HepG2 (cell line): Measurements from ENCODE around the gene GPR155. TPM values are rescaled to one million over a fixed set of nuclear protein-coding genes. Genes with fewer than 3 reads are reported as not detected.

ENCODE experiments used
- ATAC-seq: fragments of 200-7000 bp; cut with Tn5 transposase; 3 replicates; pipeline ENCODE4 v1.9.1; 2020; ENCODE audit warnings: mild to moderate bottlenecking, moderate library complexity
- BruUV-seq: library from RNA; stranded (reverse); fragments of 400-500 nt; replicated peaks from 2 replicates; lab custom pipeline; 2021; lab: Mats Ljungman, UMichigan
- CTCF ChIA-PET: fragments of 300-600 bp; formaldehyde crosslinking; extraction: SDS; loops from one replicate; lab custom pipeline; 2021; ENCODE audit warnings: low total read pairs, inconsistent platforms, low intra/inter-chr PET ratio; lab: Yijun Ruan, JAX
- POLR2A ChIA-PET: fragments of 350-600 bp; sonication (Branson Sonifier 250); formaldehyde crosslinking; loops from one replicate; lab custom pipeline; 2020; ENCODE audit warnings: antibody characterized with exemption, inconsistent platforms; lab: Yijun Ruan, JAX
- DNase-seq: peaks from one replicate; pipeline ENCODE4 v3.0.0-alpha.2; 2015; ENCODE audit warnings: low spot score
- FAIRE-seq: peaks from 3 replicates; lab custom pipeline; 2011; peaks lifted over from hg19 to GRCh38; lab: Jason Lieb, UNC
- H2AFZ ChIP-seq: one replicate; pipeline ENCODE4 v1.6.1; 2011; ENCODE audit warnings: low read length, inconsistent platforms
- H3K27ac ChIP-seq: fragments of 300-600 bp; 3 replicates; pipeline ENCODE4 v1.8.0; 2011; ENCODE audit warnings: mixed run types, mild to moderate bottlenecking, mixed read lengths, low read length, inconsistent platforms; ENCODE audit not compliant: insufficient read depth; ENCODE audit errors: extremely low read length
- H3K27me3 ChIP-seq, 2 experiments: fragments of 200-600 bp in 1 of 2; 2 replicates in 1 of 2; 3 replicates in 1 of 2; pipeline versions ENCODE4 v1.6.0 to v1.8.0; 2011; ENCODE audit warnings: low read length in 2 of 2, mild to moderate bottlenecking in 2 of 2, moderate library complexity in 2 of 2, inconsistent platforms in 1 of 2; ENCODE audit not compliant: insufficient read depth in 2 of 2, control insufficient read depth in 1 of 2
- H3K36me3 ChIP-seq, 2 experiments: fragments of 200-600 bp in 1 of 2; replicated peaks in 1 of 2; 2 replicates in 1 of 2; 3 replicates in 1 of 2; pipeline versions ENCODE4 v1.5.1 to v1.8.0; 2011; ENCODE audit warnings: low read length in 2 of 2, inconsistent platforms in 1 of 2; ENCODE audit not compliant: insufficient read depth in 2 of 2, control insufficient read depth in 1 of 2
- H3K4me1 ChIP-seq: 2 replicates; pipeline ENCODE4 v1.5.1; 2012; ENCODE audit warnings: low read length, inconsistent platforms; ENCODE audit not compliant: insufficient read depth
- H3K4me2 ChIP-seq: 2 replicates; pipeline ENCODE4 v1.6.0; 2011; ENCODE audit warnings: low read depth, low read length, inconsistent platforms
- H3K4me3 ChIP-seq, 3 experiments: fragments of 200-600 bp in 1 of 3; sonication (generic), shearing (Covaris generic) in 1 of 3; replicated peaks in 1 of 3; 2 replicates each; pipeline ENCODE4 v1.5.1; 2011 to 2016; ENCODE audit warnings: low read length in 3 of 3, inconsistent platforms in 2 of 3, low read depth in 2 of 3, mild to moderate bottlenecking in 2 of 3, control low read depth in 1 of 3, mixed read lengths in 1 of 3; ENCODE audit not compliant: insufficient read depth in 1 of 3
- H3K79me2 ChIP-seq: one replicate; pipeline ENCODE4 v1.6.1; 2011; ENCODE audit warnings: low read length, inconsistent platforms; ENCODE audit not compliant: insufficient read depth
- H3K9ac ChIP-seq: 2 replicates; pipeline ENCODE4 v1.6.0; 2011; ENCODE audit warnings: mild to moderate bottlenecking, low read depth, low read length, inconsistent platforms; ENCODE audit not compliant: insufficient read depth
- H3K9me3 ChIP-seq: 2 replicates; pipeline ENCODE4 v1.5.1; 2012; ENCODE audit warnings: mild to moderate bottlenecking, low read length
- H4K20me1 ChIP-seq: 2 replicates; pipeline ENCODE4 v1.6.0; 2011; ENCODE audit warnings: inconsistent platforms, mild to moderate bottlenecking, low read length, moderate library complexity; ENCODE audit not compliant: insufficient read depth
- CENPX ChIP-seq: sonication (generic); formaldehyde crosslinking; IDR thresholded peaks from 2 replicates; pipeline ENCODE4 v1.9.0; 2021; ENCODE audit warnings: mild to moderate bottlenecking, missing genetic modification reagents, moderate library complexity
- PCBP1 ChIP-seq: fragments of 200-400 bp; formaldehyde crosslinking; IDR thresholded peaks from 2 replicates; pipeline ENCODE4 v1.6.1; 2017; ENCODE audit warnings: mild to moderate bottlenecking, low read depth, low read length, borderline replicate concordance
- RFXANK ChIP-seq: IDR thresholded peaks from 2 replicates; pipeline ENCODE4 v1.6.1; 2016
- SP1 ChIP-seq, 2 experiments: fragments of 450-650 bp in 1 of 2; sonication (generic) in 1 of 2; formaldehyde crosslinking in 1 of 2; IDR thresholded peaks; 2 replicates each; pipeline versions ENCODE4 v1.4.0 to v1.6.1; 2016 to 2020; ENCODE audit warnings: missing genetic modification reagents in 1 of 2
- XBP1 ChIP-seq: sonication (generic); formaldehyde crosslinking; IDR thresholded peaks from 2 replicates; pipeline ENCODE4 v1.5.0; 2020; ENCODE audit warnings: missing genetic modification reagents
- ZBTB25 ChIP-seq: IDR thresholded peaks from 2 replicates; pipeline ENCODE4 v1.6.1; 2018; ENCODE audit warnings: missing genetic modification reagents
- ZBTB43 ChIP-seq: sonication (generic); formaldehyde crosslinking; conservative IDR thresholded peaks from 2 replicates; pipeline ENCODE4 v1.4.0; 2020; ENCODE audit warnings: missing genetic modification reagents
- ZNF503 ChIP-seq: sonication (generic); formaldehyde crosslinking; IDR thresholded peaks from 2 replicates; pipeline ENCODE4 v1.4.0; 2020; ENCODE audit warnings: missing genetic modification reagents
- ZNF546 ChIP-seq: sonication (generic); formaldehyde crosslinking; conservative IDR thresholded peaks from 2 replicates; pipeline ENCODE4 v1.8.1; 2023; ENCODE audit warnings: mild to moderate bottlenecking, missing genetic modification reagents
- ZNF737 ChIP-seq: sonication (generic); formaldehyde crosslinking; IDR thresholded peaks from 2 replicates; pipeline ENCODE4 v1.5.0; 2020; ENCODE audit warnings: missing genetic modification reagents, mild to moderate bottlenecking, borderline replicate concordance
- ZNF782 ChIP-seq: sonication (generic); formaldehyde crosslinking; IDR thresholded peaks from 2 replicates; pipeline ENCODE4 v1.4.0; 2020; ENCODE audit warnings: missing genetic modification reagents, mild to moderate bottlenecking, borderline replicate concordance
- WGBS: methylation state at CpG from one replicate; pipeline ENCODE4 v1.1.6; 2017; ENCODE audit warnings: low lambda C conversion rate; 5-methylcytosine and 5-hydroxymethylcytosine counted together
- in situ Hi-C: cut with HindIII; loops from 2 replicates; pipeline ENCODE4 v1.10.0; 2017; ENCODE audit warnings: low pct_unique_long_range_greater_than_20kb; ENCODE audit not compliant: extremely low pct_ligation_motif_present
- intact Hi-C: fragments of 100-400 bp; cut with micrococcal nuclease; formaldehyde crosslinking; loops from one replicate; pipeline ENCODE4 v1.10.0; 2022; ENCODE audit not compliant: unreplicated experiment
- polyA plus RNA-seq, 8 experiments: library from polyadenylated mRNA; depleted of rRNA in 3 of 8; stranded (reverse) in 7 of 8; unstranded in 1 of 8; fragments of >200 nt; fragmentation: Illumina TruSeq in 4 of 8; extraction: Trizol in 4 of 8; gene quantifications; 2 replicates each; pipeline versions ENCODE4 v1.2.1 to v1.2.3, GENCODE V29; 2011 to 2016; ENCODE audit warnings: low read depth in 4 of 8, missing spikeins in 1 of 8, mixed read lengths in 1 of 8; ENCODE audit not compliant: insufficient read depth in 1 of 8
- total RNA-seq, 5 experiments: library from RNA; depleted of rRNA; stranded (reverse); fragments of >200 nt; fragmentation: Illumina TruSeq; extraction: Trizol; gene quantifications; 2 replicates each; pipeline ENCODE4 v1.2.3, GENCODE V29; 2016; ENCODE audit warnings: low read depth in 1 of 5
- TF ChIP-seq, protein P1 (sequence below): sonication (generic); formaldehyde crosslinking; IDR thresholded peaks from 2 replicates; pipeline ENCODE4 v1.8.0; 2022; ENCODE audit warnings: mild to moderate bottlenecking, missing genetic modification reagents, moderate library complexity

GPR155 gene
- total and polyA plus RNA-seq, 2 of the 13 experiments (the other 11 are each of a cell fraction or from before 2014, with no cell fraction given): 0.15 to 0.49 TPM

- intact Hi-C loops (no loop called here), in situ Hi-C loops (no loop called here)
- H3K27ac ChIP-seq: no peak overlapping the region
- no peaks in the 10 kb centered on the region for H3K79me2 ChIP-seq
- H3K4me3 ChIP-seq: no peak overlapping the region
- no peak for TF ChIP-seq ZBTB43 (CRISPR knock-in tag)
- TF ChIP-seq ZNF782 (CRISPR knock-in tag): no peak
- TF ChIP-seq CENPX (CRISPR knock-in tag): no peak
- H4K20me1 ChIP-seq: no peaks in the 10 kb centered on the region
- H3K9me3 ChIP-seq: peaks cover 4% of the 10 kb centered on the region; the same call in 1 of the 2 replicates
- no peak for FAIRE-seq
- H2AFZ ChIP-seq: no peak overlapping the region
- 34% methylated on average over 2 of the region's 2 CpGs for WGBS
- DNase-seq: no peak
- H3K9ac ChIP-seq: no peak overlapping the region
- H3K4me2 ChIP-seq: no peak overlapping the region
- ChIA-PET POLR2A (no interaction called here), CTCF (no interaction called here)
- peaks cover 7 to 14% of the 10 kb centered on the region in 2 experiments; a peak in 4 of 5 replicates for H3K27me3 ChIP-seq
- ATAC-seq: no peak
- H3K4me1 ChIP-seq: peaks cover 10% of the 10 kb centered on the region
- H3K36me3 ChIP-seq: no peaks in the 10 kb centered on the region
- no TSS peak for BruUV-seq
Measured at GRCh38 chr2:174484573-174484972, 2.3 kb downstream of the GPR155 start.

DNA sequence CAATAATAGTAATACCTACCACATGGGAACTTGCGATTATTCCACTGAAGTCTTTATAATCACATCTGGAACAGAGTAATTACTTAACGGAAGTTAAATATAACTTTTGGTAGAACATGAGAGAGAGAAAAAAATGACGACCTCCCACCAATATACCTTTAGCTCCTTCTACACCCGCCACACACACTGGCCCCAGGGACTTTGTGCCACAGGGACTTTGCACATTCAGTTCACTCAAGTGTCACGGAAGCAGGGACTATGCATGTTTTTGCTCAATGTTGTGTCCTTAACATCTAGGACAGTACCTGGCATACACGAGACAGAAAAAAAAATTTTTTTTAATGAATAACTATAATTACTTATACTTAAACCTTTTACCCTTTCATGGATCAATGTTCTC lies 4.0 kb downstream of the GPR155 start:
- CTCF ChIA-PET: no interaction called here
- H3K27me3 ChIP-seq: peaks cover 7 to 14% of the 10 kb centered on the region in 2 experiments; a peak in 4 of 5 replicates
- TF ChIP-seq ZNF737 (no peak), RFXANK (CRISPR knock-in tag) (no peak), PCBP1 (no peak), ZBTB25 (CRISPR knock-in tag) (no peak), ZNF503 (no peak), ZNF546 (CRISPR knock-in tag) (no peak), SP1 (IDR thresholded peaks at IDR 0.05) (no peak), SP1 (CRISPR knock-in tag; IDR thresholded peaks at IDR 0.05) (no peak), XBP1 (no peak)
- TF ChIP-seq, protein P1, sequence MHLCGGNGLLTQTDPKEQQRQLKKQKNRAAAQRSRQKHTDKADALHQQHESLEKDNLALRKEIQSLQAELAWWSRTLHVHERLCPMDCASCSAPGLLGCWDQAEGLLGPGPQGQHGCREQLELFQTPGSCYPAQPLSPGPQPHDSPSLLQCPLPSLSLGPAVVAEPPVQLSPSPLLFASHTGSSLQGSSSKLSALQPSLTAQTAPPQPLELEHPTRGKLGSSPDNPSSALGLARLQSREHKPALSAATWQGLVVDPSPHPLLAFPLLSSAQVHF: no peak
- H4K20me1 ChIP-seq: no peaks in the 10 kb centered on the region
- no peak for DNase-seq
- H3K4me1 ChIP-seq: peaks cover 10% of the 10 kb centered on the region
- no peaks in the 10 kb centered on the region for H3K36me3 ChIP-seq
- in situ Hi-C loops (no loop called here), intact Hi-C loops (no loop called here)
- H3K9me3 ChIP-seq: 0 out of 2 replicates have a peak, but pooled peaks cover 1% of the 10 kb centered on the region
- no peaks in the 10 kb centered on the region for H3K79me2 ChIP-seq
- H3K27ac ChIP-seq: no peak overlapping the region
- H3K4me3 ChIP-seq: no peak overlapping the region
- POLR2A ChIA-PET: no interaction called here
- no peak for FAIRE-seq
- H2AFZ ChIP-seq: no peak overlapping the region
- H3K9ac ChIP-seq: no peak overlapping the region
- H3K4me2 ChIP-seq: no peak overlapping the region
- ATAC-seq: no peak
- WGBS: 56% methylated on average over 6 of the region's 6 CpGs
- BruUV-seq: no TSS peak
